B cell (primary cell): ENCODE results near the gene TCF15. TPM values are rescaled to one million over a fixed set of nuclear protein-coding genes. Genes with fewer than 3 reads are reported as not detected.

Experiments
- ATAC-seq: fragments of 200-7000 bp; cut with Tn5 transposase; one replicate; pipeline ENCODE4 v1.10.0; 2021; ENCODE audit warnings: low read depth, mild to moderate bottlenecking, moderate number of reproducible peaks, moderate library complexity
- CTCF ChIA-PET: fragments of 350-600 bp; sonication (Branson Sonifier 250); formaldehyde crosslinking; loops from one replicate; lab custom pipeline; 2021; ENCODE audit warnings: antibody characterized with exemption, inconsistent platforms; lab: Charles Lee
- POLR2A ChIA-PET: fragments of 350-600 bp; sonication (Branson Sonifier 250); formaldehyde crosslinking; loops from one replicate; lab custom pipeline; 2021; ENCODE audit warnings: antibody characterized with exemption; lab: Charles Lee
- DNase-seq: peaks from one replicate; pipeline ENCODE4 v3.0.0; 2013
- H2AFZ ChIP-seq: 2 replicates; pipeline ENCODE4 v1.6.1; 2012; ENCODE audit warnings: mild to moderate bottlenecking, low read depth, low read length; ENCODE audit not compliant: insufficient read depth, poor library complexity, severe bottlenecking
- H3K27ac ChIP-seq, 2 donors: 1 replicate in 1 of 2; 2 replicates in 1 of 2; pipeline ENCODE4 v1.5.1; 2012 to 2013; ENCODE audit warnings: low read length in 2 of 2, mild to moderate bottlenecking in 2 of 2, moderate library complexity in 1 of 2
- H3K27me3 ChIP-seq, 4 experiments: fragments of 200-600 bp in 1 of 4; sonication (generic) in 1 of 4; replicated peaks in 1 of 4; 1 replicate in 2 of 4; 2 replicates in 2 of 4; pipeline versions ENCODE4 v1.6.1 to v1.7.0; 2013 to 2016; ENCODE audit warnings: low read length in 3 of 4, mild to moderate bottlenecking in 2 of 4, mixed read lengths in 1 of 4, moderate library complexity in 1 of 4; ENCODE audit not compliant: insufficient read depth in 4 of 4, control insufficient read depth in 3 of 4; ENCODE audit errors: control extremely low read depth in 1 of 4
- H3K36me3 ChIP-seq, 2 experiments: replicated peaks in 1 of 2; 1 replicate in 1 of 2; 2 replicates in 1 of 2; pipeline versions ENCODE4 v1.6.1 to v1.7.1; 2013; ENCODE audit warnings: low read length in 1 of 2; ENCODE audit not compliant: insufficient read depth in 2 of 2, control insufficient read depth in 1 of 2; ENCODE audit errors: control extremely low read depth in 1 of 2, extremely low read depth in 1 of 2
- H3K4me1 ChIP-seq, 2 donors: fragments of 200-600 bp in 1 of 2; sonication (generic) in 1 of 2; 1 replicate in 1 of 2; 2 replicates in 1 of 2; pipeline versions ENCODE4 v1.5.1 to v1.6.1; 2013 to 2017; ENCODE audit warnings: low read length in 2 of 2; ENCODE audit not compliant: control insufficient read depth in 2 of 2, insufficient read depth in 2 of 2
- H3K4me2 ChIP-seq: replicated peaks from 2 replicates; pipeline ENCODE3; 2012; ENCODE audit warnings: mild to moderate bottlenecking, low read depth, low read length; ENCODE audit not compliant: poor library complexity, severe bottlenecking
- H3K4me3 ChIP-seq, 5 experiments: fragments of 200-600 bp in 1 of 5; sonication (generic) in 1 of 5; 1 replicate in 3 of 5; 2 replicates in 2 of 5; pipeline versions ENCODE4 v1.5.1 to v1.7.0; 2011 to 2016; ENCODE audit warnings: low read length in 4 of 5, mild to moderate bottlenecking in 4 of 5, low read depth in 2 of 5, control low read depth in 1 of 5, moderate library complexity in 1 of 5; ENCODE audit not compliant: insufficient read depth in 1 of 5; ENCODE audit errors: control extremely low read depth in 1 of 5, extremely low read depth in 1 of 5
- H3K79me2 ChIP-seq: fragments of 200-600 bp; sonication (generic); one replicate; pipeline ENCODE4 v1.6.0; 2016; ENCODE audit warnings: low read length; ENCODE audit not compliant: control insufficient read depth, insufficient read depth
- H3K9ac ChIP-seq: fragments of 200-600 bp; sonication (generic); 2 replicates; pipeline ENCODE4 v1.6.1; 2017; ENCODE audit warnings: mild to moderate bottlenecking, low read length, moderate library complexity
- H3K9me3 ChIP-seq, 3 donors: one replicate each; pipeline versions ENCODE4 v1.6.1 to v1.7.1; 2013; ENCODE audit warnings: low read length in 2 of 3; ENCODE audit not compliant: control insufficient read depth in 2 of 3, insufficient read depth in 1 of 3; ENCODE audit errors: control extremely low read depth in 1 of 3
- H4K20me1 ChIP-seq: 2 replicates; pipeline ENCODE4 v1.6.0; 2012; ENCODE audit warnings: mild to moderate bottlenecking, low read length; ENCODE audit not compliant: insufficient read depth, control insufficient read depth, poor library complexity, severe bottlenecking
- H3K27ac Mint-ChIP-seq: one replicate; pipeline ENCODE4 v1.8.0; 2021; ENCODE audit warnings: mixed read lengths
- H3K27me3 Mint-ChIP-seq: one replicate; pipeline ENCODE4 v1.8.0; 2021; ENCODE audit warnings: mixed read lengths
- H3K4me1 Mint-ChIP-seq: one replicate; pipeline ENCODE4 v1.8.0; 2021; ENCODE audit warnings: mixed read lengths
- H3K4me3 Mint-ChIP-seq: one replicate; pipeline ENCODE4 v1.8.0; 2021; ENCODE audit warnings: mixed read lengths
- H3K9me3 Mint-ChIP-seq: one replicate; pipeline ENCODE4 v1.8.0; 2022; ENCODE audit warnings: mixed read lengths; ENCODE audit not compliant: insufficient read depth
- EZH2 ChIP-seq: IDR thresholded peaks from 2 replicates; pipeline ENCODE4 v1.6.1; 2012; ENCODE audit warnings: borderline replicate concordance, low read depth, mild to moderate bottlenecking, moderate library complexity, low read length; ENCODE audit not compliant: insufficient read depth, poor library complexity, severe bottlenecking
- WGBS: methylation state at CpG from one replicate; pipeline ENCODE4 v1.1.5; 2013; ENCODE audit warnings: missing lambda C conversion rate; ENCODE audit not compliant: insufficient coverage; 5-methylcytosine and 5-hydroxymethylcytosine counted together
- intact Hi-C: fragments of 100-400 bp; cut with micrococcal nuclease; formaldehyde crosslinking; loops from one replicate; pipeline ENCODE4 v1.10.0; 2022
- polyA plus RNA-seq: library from polyadenylated mRNA; depleted of rRNA; stranded (reverse); fragments of >200 nt; gene quantifications from 2 replicates; pipeline ENCODE4 v1.2.3, GENCODE V29; 2012
- total RNA-seq, 2 donors: library from RNA; stranded (reverse); fragments of 120-200 nt in 1 of 2; gene quantifications; 1 replicate in 1 of 2; 2 replicates in 1 of 2; pipeline versions ENCODE4 v1.2.3 to v1.2.4, GENCODE V29; 2013 to 2022
- TF ChIP-seq, protein P1 (sequence below): fragments of 200-600 bp; IDR thresholded peaks from one replicate; pipeline ENCODE4 v1.8.0; 2022; ENCODE audit warnings: antibody characterized with exemption, mild to moderate bottlenecking

TCF15 gene
- total and polyA plus RNA-seq, 2 donors (not counting 1 experiment from before 2014, with no cell fraction given) = not detected

DNA sequence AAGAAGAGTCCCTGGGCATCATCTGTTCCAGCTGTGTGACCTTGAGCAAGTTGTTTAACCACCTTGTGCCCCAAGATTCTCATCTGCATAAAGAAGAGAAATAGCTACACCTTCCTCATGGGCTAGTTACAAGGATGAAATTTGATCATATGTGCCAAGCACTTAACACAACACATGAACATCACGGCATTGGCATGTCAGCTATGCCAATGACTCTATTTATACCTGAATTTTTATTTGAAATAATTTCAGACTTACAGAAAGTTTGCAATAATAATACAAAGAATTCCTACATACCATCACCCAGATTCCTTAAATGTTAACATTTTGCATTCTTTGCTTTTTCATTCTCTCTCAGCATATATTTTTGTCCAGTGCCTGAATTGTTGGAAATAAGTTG is 21.0 kb upstream of the TCF15 start:
- no peaks in the 10 kb centered on the region for H3K27me3 ChIP-seq
- TF ChIP-seq, protein P1, sequence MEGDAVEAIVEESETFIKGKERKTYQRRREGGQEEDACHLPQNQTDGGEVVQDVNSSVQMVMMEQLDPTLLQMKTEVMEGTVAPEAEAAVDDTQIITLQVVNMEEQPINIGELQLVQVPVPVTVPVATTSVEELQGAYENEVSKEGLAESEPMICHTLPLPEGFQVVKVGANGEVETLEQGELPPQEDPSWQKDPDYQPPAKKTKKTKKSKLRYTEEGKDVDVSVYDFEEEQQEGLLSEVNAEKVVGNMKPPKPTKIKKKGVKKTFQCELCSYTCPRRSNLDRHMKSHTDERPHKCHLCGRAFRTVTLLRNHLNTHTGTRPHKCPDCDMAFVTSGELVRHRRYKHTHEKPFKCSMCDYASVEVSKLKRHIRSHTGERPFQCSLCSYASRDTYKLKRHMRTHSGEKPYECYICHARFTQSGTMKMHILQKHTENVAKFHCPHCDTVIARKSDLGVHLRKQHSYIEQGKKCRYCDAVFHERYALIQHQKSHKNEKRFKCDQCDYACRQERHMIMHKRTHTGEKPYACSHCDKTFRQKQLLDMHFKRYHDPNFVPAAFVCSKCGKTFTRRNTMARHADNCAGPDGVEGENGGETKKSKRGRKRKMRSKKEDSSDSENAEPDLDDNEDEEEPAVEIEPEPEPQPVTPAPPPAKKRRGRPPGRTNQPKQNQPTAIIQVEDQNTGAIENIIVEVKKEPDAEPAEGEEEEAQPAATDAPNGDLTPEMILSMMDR = no peak
- TF ChIP-seq EZH2 = no peak
- Mint-ChIP-seq H3K4me1 (no peaks in the 10 kb centered on the region), H3K27ac (no peak overlapping the region), H3K27me3 (peaks cover 25% of the 10 kb centered on the region), H3K4me3 (no peak overlapping the region), H3K9me3 (no peaks in the 10 kb centered on the region)
- H3K9me3 ChIP-seq = no peaks in the 10 kb centered on the region
- H3K9ac ChIP-seq = no peak overlapping the region
- POLR2A ChIA-PET = no interaction called here
- H2AFZ ChIP-seq = no peak overlapping the region
- no peak overlapping the region for H3K4me2 ChIP-seq
- no CpG with 5 or more reads among the region's 1 CpG for WGBS
- no peaks in the 10 kb centered on the region for H3K79me2 ChIP-seq
- no peaks in the 10 kb centered on the region for H3K36me3 ChIP-seq
- CTCF ChIA-PET = interaction anchor here (1.6 kb wide), 1 partner anchor 28 kb away, joined by 3 read pairs; no protein-coding TSS in a partner anchor
- ATAC-seq = no peak
- H4K20me1 ChIP-seq = no peaks in the 10 kb centered on the region
- no peaks in the 10 kb centered on the region for H3K4me1 ChIP-seq
- H3K27ac ChIP-seq = no peak overlapping the region
- intact Hi-C loops = no loop called here
- DNase-seq = no peak
- no peak overlapping the region for H3K4me3 ChIP-seq

DNA sequence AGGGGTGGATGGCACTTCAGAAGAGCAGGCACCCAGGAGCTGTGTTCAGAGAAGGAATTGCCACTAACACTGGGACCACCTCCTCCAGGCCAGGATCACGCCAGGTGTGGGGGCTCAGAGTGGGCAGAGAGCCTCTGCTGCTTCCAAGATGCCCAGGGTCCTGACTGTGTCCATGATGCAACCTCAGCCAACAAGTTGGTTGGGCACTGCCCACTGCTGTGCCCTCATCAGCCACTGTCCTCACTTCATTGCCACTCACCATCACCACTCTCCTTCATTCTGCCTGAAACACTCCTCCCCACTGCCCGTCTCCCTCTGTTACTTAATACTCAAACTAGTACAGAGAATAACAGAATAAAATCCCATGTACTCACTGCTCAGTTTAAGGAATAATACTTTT is 16.5 kb upstream of the TCF15 start:
- H3K27ac ChIP-seq = no peak overlapping the region
- Mint-ChIP-seq H3K9me3 (no peaks in the 10 kb centered on the region), H3K27me3 (peaks cover 21% of the 10 kb centered on the region), H3K4me3 (no peak overlapping the region), H3K4me1 (no peaks in the 10 kb centered on the region), H3K27ac (no peak overlapping the region)
- no peaks in the 10 kb centered on the region for H3K36me3 ChIP-seq
- no peak overlapping the region for H2AFZ ChIP-seq
- no peak for TF ChIP-seq EZH2
- TF ChIP-seq, protein P1 = no peak
- no peak for ATAC-seq
- ChIA-PET CTCF (no interaction called here), POLR2A (no interaction called here)
- H3K4me2 ChIP-seq = no peak overlapping the region
- H3K4me1 ChIP-seq = no peaks in the 10 kb centered on the region
- no peak for DNase-seq
- intact Hi-C loops = no loop called here
- H4K20me1 ChIP-seq = no peaks in the 10 kb centered on the region
- no peak overlapping the region for H3K9ac ChIP-seq
- H3K79me2 ChIP-seq = no peaks in the 10 kb centered on the region
- no peak overlapping the region for H3K4me3 ChIP-seq
- peaks cover 0 to 3% (median 0%) of the 10 kb centered on the region in 3 donors for H3K9me3 ChIP-seq
- peaks cover 0 to 3% (median 0%) of the 10 kb centered on the region in 4 experiments for H3K27me3 ChIP-seq
- 96% methylated on average over 2 of the region's 2 CpGs for WGBS
